Measurements from ENCODE around the gene AZIN2.
"Not testable (repeated sequence)": the region's sequence is repeated elsewhere in the genome, so short reads cannot be mapped to it uniquely, and the experiment has no call there.

The AZIN2 gene

DNA sequence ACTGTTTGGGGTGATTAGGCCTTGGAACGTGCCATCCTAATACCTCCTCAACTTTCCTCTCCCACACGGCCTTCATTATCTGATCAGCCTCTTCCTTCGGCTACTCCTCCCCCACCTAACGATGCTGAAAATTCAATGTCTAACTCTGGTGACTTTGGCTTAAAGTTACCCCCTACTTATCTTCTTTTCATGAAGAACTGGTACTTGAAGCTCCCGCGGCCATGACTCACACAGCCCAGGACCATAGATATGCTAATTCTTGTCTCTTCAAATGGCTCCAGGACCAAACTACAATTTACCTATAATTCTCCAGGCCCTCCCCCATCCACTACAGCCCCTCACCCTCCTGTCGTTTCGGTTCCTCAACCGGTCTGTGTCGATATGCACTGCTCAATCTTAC is 15.7 kb upstream of the AZIN2 start:
- Mint-ChIP-seq H3K9me3 (peaks cover 74% of the 10 kb centered on the region), H3K27ac (no peak overlapping the region), H3K27me3 (ENCODE audit: low read depth, poor library complexity) (peaks cover 26% of the 10 kb centered on the region), H3K4me1 (no peaks in the 10 kb centered on the region), H3K36me3 (ENCODE audit: low read depth) (peaks cover 20% of the 10 kb centered on the region), H3K4me3 (no peak overlapping the region)
- TF ChIP-seq, protein P1, sequence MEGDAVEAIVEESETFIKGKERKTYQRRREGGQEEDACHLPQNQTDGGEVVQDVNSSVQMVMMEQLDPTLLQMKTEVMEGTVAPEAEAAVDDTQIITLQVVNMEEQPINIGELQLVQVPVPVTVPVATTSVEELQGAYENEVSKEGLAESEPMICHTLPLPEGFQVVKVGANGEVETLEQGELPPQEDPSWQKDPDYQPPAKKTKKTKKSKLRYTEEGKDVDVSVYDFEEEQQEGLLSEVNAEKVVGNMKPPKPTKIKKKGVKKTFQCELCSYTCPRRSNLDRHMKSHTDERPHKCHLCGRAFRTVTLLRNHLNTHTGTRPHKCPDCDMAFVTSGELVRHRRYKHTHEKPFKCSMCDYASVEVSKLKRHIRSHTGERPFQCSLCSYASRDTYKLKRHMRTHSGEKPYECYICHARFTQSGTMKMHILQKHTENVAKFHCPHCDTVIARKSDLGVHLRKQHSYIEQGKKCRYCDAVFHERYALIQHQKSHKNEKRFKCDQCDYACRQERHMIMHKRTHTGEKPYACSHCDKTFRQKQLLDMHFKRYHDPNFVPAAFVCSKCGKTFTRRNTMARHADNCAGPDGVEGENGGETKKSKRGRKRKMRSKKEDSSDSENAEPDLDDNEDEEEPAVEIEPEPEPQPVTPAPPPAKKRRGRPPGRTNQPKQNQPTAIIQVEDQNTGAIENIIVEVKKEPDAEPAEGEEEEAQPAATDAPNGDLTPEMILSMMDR (IDR thresholded peaks at IDR 0.05): no peak
- DNase-seq: no peak

DNA sequence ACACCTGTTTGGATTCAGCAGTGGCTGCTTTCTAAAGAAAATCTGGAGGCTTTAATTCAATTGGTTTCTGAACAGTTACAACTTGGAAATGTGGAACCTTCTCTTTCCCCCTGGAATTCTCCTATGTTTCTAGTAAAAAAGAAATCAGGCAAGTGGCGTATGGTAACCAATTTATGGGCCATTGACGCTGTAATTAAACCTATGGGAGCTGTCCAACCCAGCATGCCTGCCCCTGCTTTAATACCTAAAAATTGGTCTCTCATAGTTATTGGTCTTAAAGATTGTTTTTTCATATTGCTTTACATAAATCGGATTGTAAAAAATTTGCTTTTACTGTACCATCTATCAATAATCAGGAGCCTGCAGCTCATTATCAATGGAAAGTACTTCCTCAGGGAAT is 14.5 kb upstream of the AZIN2 start:
- not testable (repeated sequence) for DNase-seq, H3K4me1 Mint-ChIP-seq, H3K27ac Mint-ChIP-seq, H3K4me3 Mint-ChIP-seq
- peaks cover 35% of the 10 kb centered on the region for H3K27me3 Mint-ChIP-seq (ENCODE audit: low read depth, poor library complexity)
- peaks cover 66% of the 10 kb centered on the region for H3K9me3 Mint-ChIP-seq
- peaks cover 20% of the 10 kb centered on the region for H3K36me3 Mint-ChIP-seq (ENCODE audit: low read depth)

DNA sequence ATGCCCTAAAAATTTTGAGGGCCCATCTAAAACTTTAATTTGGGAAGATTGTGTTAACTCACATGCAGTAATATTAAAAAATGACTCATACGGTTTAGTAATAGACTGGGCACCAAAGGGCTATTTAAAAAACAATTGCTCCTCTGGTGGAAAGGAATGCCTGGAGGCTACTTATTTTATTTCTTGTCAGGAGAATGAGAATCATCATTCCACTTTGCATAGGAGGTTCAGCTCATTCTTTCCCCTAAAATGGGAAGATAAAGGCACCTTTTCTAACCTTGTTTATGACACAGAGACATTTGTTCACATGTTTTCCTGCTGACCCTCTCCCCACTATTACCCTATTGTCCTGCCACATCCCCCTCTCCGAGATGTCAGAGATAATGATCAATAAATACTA is 12.8 kb upstream of the AZIN2 start:
- H3K4me1 Mint-ChIP-seq, H3K4me3 Mint-ChIP-seq, DNase-seq, H3K27ac Mint-ChIP-seq: not testable (repeated sequence)
- Mint-ChIP-seq H3K36me3 (ENCODE audit: low read depth) (peaks cover 18% of the 10 kb centered on the region), H3K9me3 (peaks cover 50% of the 10 kb centered on the region), H3K27me3 (ENCODE audit: low read depth, poor library complexity) (peaks cover 33% of the 10 kb centered on the region)

- TF ChIP-seq, protein P1 (IDR thresholded peaks at IDR 0.05): no peak
- Mint-ChIP-seq H3K4me3 (no peak overlapping the region), H3K4me1 (no peaks in the 10 kb centered on the region), H3K36me3 (ENCODE audit: low read depth) (peaks cover 1% of the 10 kb centered on the region), H3K9me3 (peaks cover 25% of the 10 kb centered on the region), H3K27ac (no peak overlapping the region), H3K27me3 (ENCODE audit: low read depth, poor library complexity) (peaks cover 33% of the 10 kb centered on the region)
- no peak for DNase-seq
Observed at GRCh38 chr1:33070628-33071027, 10.3 kb upstream of the AZIN2 start.

GRCh38 chr1:33072707-33073106 is 8.2 kb upstream of the AZIN2 start:
- TF ChIP-seq, protein P1 (IDR thresholded peaks at IDR 0.05): no peak
- H3K27me3 Mint-ChIP-seq (ENCODE audit: low read depth, poor library complexity): peaks cover 37% of the 10 kb centered on the region
- no peaks in the 10 kb centered on the region for H3K36me3 Mint-ChIP-seq (ENCODE audit: low read depth)
- H3K27ac Mint-ChIP-seq: no peak overlapping the region
- DNase-seq: no peak
- no peaks in the 10 kb centered on the region for H3K4me1 Mint-ChIP-seq
- H3K4me3 Mint-ChIP-seq: no peak overlapping the region
- H3K9me3 Mint-ChIP-seq: peaks cover 5% of the 10 kb centered on the region

GRCh38 chr1:33074193-33074945 is 6.6 kb upstream of the AZIN2 start:
- H3K4me3 Mint-ChIP-seq: no peak overlapping the region
- no peak for DNase-seq
- no peaks in the 10 kb centered on the region for H3K4me1 Mint-ChIP-seq
- no peaks in the 10 kb centered on the region for H3K36me3 Mint-ChIP-seq (ENCODE audit: low read depth)
- peak overlapping the region; percentile 51 for H3K27ac Mint-ChIP-seq
- peaks cover 28% of the 10 kb centered on the region for H3K27me3 Mint-ChIP-seq (ENCODE audit: low read depth, poor library complexity)
- TF ChIP-seq, protein P1 (IDR thresholded peaks at IDR 0.05): no peak
- H3K9me3 Mint-ChIP-seq: no peaks in the 10 kb centered on the region

- TF ChIP-seq, protein P1 (IDR thresholded peaks at IDR 0.05): no peak
- Mint-ChIP-seq H3K27ac (no peak overlapping the region), H3K27me3 (ENCODE audit: low read depth, poor library complexity) (peaks cover 30% of the 10 kb centered on the region), H3K36me3 (ENCODE audit: low read depth) (no peaks in the 10 kb centered on the region), H3K4me1 (peaks cover 21% of the 10 kb centered on the region), H3K4me3 (no peak overlapping the region), H3K9me3 (no peaks in the 10 kb centered on the region)
- no peak for DNase-seq
Observed at GRCh38 chr1:33078030-33078591, 2.8 kb upstream of the AZIN2 start.

Measured in nephron progenitor cell (in vitro differentiated cells).